Cardiac fibroblast (primary cell): ENCODE data around the gene SGSM1.

Experiments used
- DNase-seq, 2 donors: peaks; one replicate each; pipeline versions ENCODE4 v3.0.0 to v3.0.0-alpha.2; 2010; ENCODE audit warnings: low read depth in 2 of 2
- H3K4me3 ChIP-seq, 2 donors: replicated peaks in 1 of 2; 1 replicate in 1 of 2; 2 replicates in 1 of 2; pipeline ENCODE4 v1.5.1; 2011; ENCODE audit warnings: low read depth in 2 of 2, low read length in 2 of 2, mild to moderate bottlenecking in 2 of 2, moderate library complexity in 1 of 2
- CTCF ChIP-seq: IDR thresholded peaks from one replicate; pipeline ENCODE4 v1.5.1; 2011; ENCODE audit warnings: low read depth, mild to moderate bottlenecking, low read length, inconsistent platforms

The SGSM1 gene

GRCh38 chr22:24819487-24819886, 13.5 kb downstream of the SGSM1 start:
- no peak overlapping the region for H3K4me3 ChIP-seq
- TF ChIP-seq CTCF, result no peak
- no peak for DNase-seq

DNA sequence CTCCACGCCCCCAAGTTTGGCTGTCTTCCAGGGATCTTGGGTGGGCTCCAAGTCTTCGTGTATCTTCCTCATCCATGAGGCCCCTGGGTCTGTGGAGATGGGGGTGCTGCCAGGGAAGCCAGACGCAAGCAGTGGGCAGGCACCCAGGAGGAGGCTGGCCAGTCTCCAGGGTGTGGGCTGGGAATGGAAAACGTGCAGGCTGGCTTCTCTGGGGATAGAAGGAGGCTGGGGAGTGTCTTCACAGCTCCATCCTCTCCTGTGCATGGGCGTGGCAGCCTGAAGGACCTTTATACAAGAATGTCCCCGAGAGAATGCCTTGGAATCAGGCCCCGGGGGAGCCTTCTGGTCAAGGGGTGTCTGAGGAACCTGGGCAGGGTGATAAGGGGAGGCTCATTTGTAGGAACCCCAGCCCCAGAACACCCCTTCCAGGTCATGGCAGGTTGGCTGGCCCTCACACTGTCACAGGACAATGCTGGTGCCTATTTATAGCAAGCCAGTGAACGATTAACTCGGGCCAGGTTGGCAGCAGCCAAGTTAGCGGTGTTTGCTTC, 14.0 kb downstream of the SGSM1 start:
- TF ChIP-seq CTCF, result no peak
- DNase-seq, result peak in 1 of 2 donors; percentile 61
- no peak overlapping the region for H3K4me3 ChIP-seq

DNA sequence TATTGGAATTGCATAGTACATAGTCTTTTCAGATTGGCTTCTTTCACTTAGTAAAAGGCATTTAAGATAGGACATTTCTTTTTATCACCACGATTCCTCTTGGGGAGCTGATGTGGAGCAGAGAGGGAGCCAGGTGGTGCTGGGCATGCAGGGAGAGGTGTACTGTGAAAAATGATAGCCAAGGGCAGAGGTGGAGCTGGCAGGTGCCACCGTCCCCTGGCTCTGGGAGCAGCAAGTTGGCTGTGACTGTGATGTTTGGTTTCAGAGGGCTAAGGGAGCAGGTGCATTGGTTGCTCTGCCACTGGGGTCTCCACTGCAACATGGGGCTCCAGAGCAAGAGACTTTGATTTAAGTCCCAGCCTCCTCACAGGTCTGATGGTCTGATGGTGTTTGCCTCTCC, 16.5 kb downstream of the SGSM1 start:
- H3K4me3 ChIP-seq, result no peak overlapping the region
- no peak for TF ChIP-seq CTCF
- no peak for DNase-seq

- no peak for TF ChIP-seq CTCF
- no peak for DNase-seq
- H3K4me3 ChIP-seq, result no peak overlapping the region
Measured at GRCh38 chr22:24823787-24824186, 17.8 kb downstream of the SGSM1 start.

GRCh38 chr22:24824250-24824649, 18.2 kb downstream of the SGSM1 start:
- DNase-seq, result no peak
- no peak overlapping the region for H3K4me3 ChIP-seq
- no peak for TF ChIP-seq CTCF

- no peak for DNase-seq
- H3K4me3 ChIP-seq, result no peak overlapping the region
- no peak for TF ChIP-seq CTCF
Measured at GRCh38 chr22:24824915-24825314, 18.9 kb downstream of the SGSM1 start.

DNA sequence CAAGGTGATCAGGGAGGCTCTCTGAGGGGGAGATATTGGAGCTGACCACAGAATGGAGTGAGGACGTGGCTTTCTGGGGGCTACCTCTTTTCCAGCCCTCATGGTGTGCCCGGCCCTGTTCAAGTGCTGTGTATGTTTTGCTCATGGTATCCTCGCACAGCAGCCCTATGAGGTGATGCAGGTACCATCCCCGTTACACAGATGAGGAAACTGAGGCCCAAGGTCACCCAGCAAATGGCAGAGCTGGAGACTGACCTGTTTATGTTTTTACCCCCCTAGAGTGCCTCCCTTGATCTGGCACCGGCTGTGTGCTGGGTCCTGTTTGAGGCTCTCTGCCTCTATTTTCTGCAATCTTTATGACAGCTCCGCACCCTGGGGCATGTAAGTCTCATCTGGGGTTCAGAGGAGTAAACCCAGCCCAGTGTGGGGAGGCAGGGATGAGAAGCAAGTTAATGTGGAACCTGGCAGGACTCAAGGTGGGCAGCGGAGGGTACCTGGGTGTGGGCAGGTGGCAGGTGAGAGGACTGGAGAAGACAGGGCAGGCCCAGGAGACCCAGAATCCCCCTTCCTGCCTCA, 20.8 kb downstream of the SGSM1 start:
- no peak for TF ChIP-seq CTCF
- no peak overlapping the region for H3K4me3 ChIP-seq
- DNase-seq, result no peak
